H1 (cell line): ENCODE measurements around the gene SOX1. TPM values are rescaled to one million over a fixed set of nuclear protein-coding genes. Genes with fewer than 3 reads are reported as not detected.

Experiments
- CTCF ChIA-PET: fragments of 300-600 bp; sonication (Branson Sonifier 250); formaldehyde crosslinking; loops from one replicate; lab custom pipeline; 2021; ENCODE audit not compliant: partially characterized antibody; lab: Charles Lee
- POLR2A ChIA-PET: fragments of 300-600 bp; sonication (Branson Sonifier 250); formaldehyde crosslinking; loops from one replicate; lab custom pipeline; 2021; ENCODE audit warnings: inconsistent platforms; ENCODE audit not compliant: partially characterized antibody; lab: Charles Lee
- DNase-seq, 2 experiments: peaks; one replicate each; pipeline versions ENCODE4 v3.0.0 to v3.0.0-alpha.2; 2010 to 2022; ENCODE audit warnings: low spot score in 2 of 2, low read depth in 1 of 2, mixed read lengths in 1 of 2
- FAIRE-seq: peaks from 2 replicates; lab custom pipeline; 2011; peaks lifted over from hg19 to GRCh38; lab: Jason Lieb, UNC
- H2AFZ ChIP-seq: 2 replicates; pipeline ENCODE4 v1.8.1; 2012; ENCODE audit warnings: low read length, inconsistent platforms
- H2AK5ac ChIP-seq: 2 replicates; pipeline ENCODE4 v1.6.1; 2013; ENCODE audit warnings: low read depth, low read length
- H2BK120ac ChIP-seq: replicated peaks from 2 replicates; pipeline ENCODE3; 2013; ENCODE audit warnings: low read depth, low read length, inconsistent platforms
- H2BK12ac ChIP-seq: 2 replicates; pipeline ENCODE4 v1.6.1; 2013; ENCODE audit warnings: low read depth, low read length
- H2BK15ac ChIP-seq: 2 replicates; pipeline ENCODE4 v1.6.1; 2013; ENCODE audit warnings: low read length
- H2BK20ac ChIP-seq: 2 replicates; pipeline ENCODE4 v1.6.1; 2013; ENCODE audit warnings: low read length
- H2BK5ac ChIP-seq: 2 replicates; pipeline ENCODE4 v1.6.1; 2013; ENCODE audit warnings: low read depth, low read length
- H3K14ac ChIP-seq: 2 replicates; pipeline ENCODE4 v1.6.1; 2013; ENCODE audit warnings: inconsistent platforms; ENCODE audit not compliant: insufficient read length
- H3K18ac ChIP-seq: 2 replicates; pipeline ENCODE4 v1.6.1; 2013; ENCODE audit warnings: low read length; ENCODE audit errors: extremely low read depth
- H3K23ac ChIP-seq: 2 replicates; pipeline ENCODE4 v1.6.1; 2013; ENCODE audit warnings: inconsistent platforms; ENCODE audit not compliant: insufficient read length
- H3K23me2 ChIP-seq: 2 replicates; pipeline ENCODE4 v1.6.1; 2013; ENCODE audit warnings: low read depth, low read length
- H3K27ac ChIP-seq: 2 replicates; pipeline ENCODE4 v1.6.1; 2011; ENCODE audit warnings: low read depth, low read length, inconsistent platforms
- H3K27me3 ChIP-seq, 4 experiments: replicated peaks in 1 of 4; 1 replicate in 1 of 4; 2 replicates in 3 of 4; pipeline versions ENCODE4 v1.6.1 to v1.8.1; 2011 to 2013; ENCODE audit warnings: low read length in 3 of 4, mild to moderate bottlenecking in 3 of 4, inconsistent platforms in 2 of 4, mixed read lengths in 2 of 4, moderate library complexity in 1 of 4; ENCODE audit not compliant: control insufficient read depth in 3 of 4, insufficient read depth in 3 of 4; ENCODE audit errors: extremely low read depth in 1 of 4
- H3K36me3 ChIP-seq, 4 experiments: 2 replicates each; pipeline versions ENCODE4 v1.6.1 to v1.8.1; 2011 to 2013; ENCODE audit warnings: mild to moderate bottlenecking in 4 of 4, low read length in 3 of 4, moderate library complexity in 2 of 4, control low read depth in 1 of 4, inconsistent platforms in 1 of 4; ENCODE audit not compliant: insufficient read depth in 4 of 4, control insufficient read depth in 2 of 4
- H3K4ac ChIP-seq: replicated peaks from 2 replicates; pipeline ENCODE3; 2013; ENCODE audit warnings: low read length, low read depth, mixed read lengths, inconsistent platforms; ENCODE audit not compliant: insufficient read length
- H3K4me1 ChIP-seq, 4 experiments: replicated peaks in 1 of 4; 1 replicate in 1 of 4; 2 replicates in 3 of 4; pipeline versions ENCODE4 v1.6.1 to v1.8.1; 2011 to 2013; ENCODE audit warnings: low read length in 3 of 4, inconsistent platforms in 2 of 4, mixed read lengths in 1 of 4; ENCODE audit not compliant: insufficient read depth in 4 of 4, control insufficient read depth in 3 of 4
- H3K4me2 ChIP-seq, 2 experiments: 2 replicates each; pipeline versions ENCODE4 v1.6.1 to v1.8.1; 2011 to 2013; ENCODE audit warnings: low read depth in 2 of 2, low read length in 2 of 2, control low read depth in 1 of 2, inconsistent platforms in 1 of 2, mild to moderate bottlenecking in 1 of 2; ENCODE audit not compliant: insufficient read depth in 1 of 2
- H3K4me3 ChIP-seq, 4 experiments: fragments of 200-600, 300-600 bp in 1 of 4; sonication (generic), shearing (Covaris generic), sonication (Bioruptor Twin) in 1 of 4; 2 replicates each; pipeline versions ENCODE4 v1.5.1 to v1.8.1; 2011 to 2016; ENCODE audit warnings: low read length in 4 of 4, low read depth in 3 of 4, control low read depth in 2 of 4, inconsistent platforms in 2 of 4, mild to moderate bottlenecking in 2 of 4, mixed read lengths in 1 of 4, moderate library complexity in 1 of 4; ENCODE audit not compliant: insufficient read depth in 2 of 4; ENCODE audit errors: extremely low read depth in 1 of 4
- H3K56ac ChIP-seq: replicated peaks from 2 replicates; pipeline ENCODE3; 2013; ENCODE audit warnings: low read depth, mild to moderate bottlenecking, mixed read lengths, low read length, inconsistent platforms; ENCODE audit not compliant: insufficient read length
- H3K79me1 ChIP-seq: 2 replicates; pipeline ENCODE4 v1.6.1; 2013; ENCODE audit warnings: low read depth, low read length, control low read depth
- H3K79me2 ChIP-seq, 2 experiments: 2 replicates each; pipeline versions ENCODE4 v1.6.1 to v1.8.1; 2012 to 2013; ENCODE audit warnings: low read length in 2 of 2, mild to moderate bottlenecking in 2 of 2, inconsistent platforms in 1 of 2; ENCODE audit not compliant: insufficient read depth in 2 of 2, control insufficient read depth in 1 of 2
- H3K9ac ChIP-seq, 4 experiments: replicated peaks in 1 of 4; 1 replicate in 1 of 4; 2 replicates in 3 of 4; pipeline versions ENCODE4 v1.6.1 to v1.8.1; 2011 to 2013; ENCODE audit warnings: low read depth in 3 of 4, low read length in 3 of 4, control low read depth in 2 of 4, mild to moderate bottlenecking in 2 of 4, moderate library complexity in 2 of 4, inconsistent platforms in 1 of 4; ENCODE audit errors: extremely low read depth in 1 of 4
- H3K9me3 ChIP-seq, 2 experiments: 2 replicates each; pipeline versions ENCODE4 v1.6.1 to v1.8.1; 2012 to 2013; ENCODE audit warnings: mild to moderate bottlenecking in 2 of 2, moderate library complexity in 2 of 2, control low read depth in 1 of 2, inconsistent platforms in 1 of 2, low read depth in 1 of 2, low read length in 1 of 2, mixed read lengths in 1 of 2; ENCODE audit not compliant: insufficient read depth in 2 of 2
- H4K20me1 ChIP-seq, 2 experiments: replicated peaks in 1 of 2; 2 replicates each; pipeline versions ENCODE3 to v1.8.1; 2011 to 2013; ENCODE audit warnings: inconsistent platforms in 2 of 2, low read length in 2 of 2, mild to moderate bottlenecking in 1 of 2; ENCODE audit not compliant: insufficient read depth in 2 of 2, control insufficient read depth in 1 of 2
- H4K5ac ChIP-seq: 2 replicates; pipeline ENCODE4 v1.6.1; 2013; ENCODE audit warnings: low read length, low read depth, mixed read lengths, inconsistent platforms; ENCODE audit not compliant: insufficient read length
- H4K8ac ChIP-seq: 2 replicates; pipeline ENCODE4 v1.8.0; 2013; ENCODE audit warnings: mild to moderate bottlenecking, moderate library complexity, low read length, inconsistent platforms; ENCODE audit not compliant: insufficient read depth; ENCODE audit errors: extremely low read depth
- H4K91ac ChIP-seq: replicated peaks from 2 replicates; pipeline ENCODE3; 2013; ENCODE audit warnings: low read length, mixed read lengths, inconsistent platforms; ENCODE audit not compliant: insufficient read length
- CBX5 ChIP-seq: fragments of 300-800, 300-1000 bp; sonication (generic); IDR thresholded peaks from 2 replicates; pipeline ENCODE4 v1.7.1; 2016; ENCODE audit warnings: antibody characterized with exemption, low read length, low read depth
- CHD1 ChIP-seq: IDR thresholded peaks from 2 replicates; pipeline ENCODE4 v1.6.1; 2012; ENCODE audit warnings: low read depth, low read length, improper control_type of control experiment
- CHD2 ChIP-seq: IDR thresholded peaks from 2 replicates; pipeline ENCODE4 v1.6.1; 2012; ENCODE audit warnings: low read length, improper control_type of control experiment
- EGR1 ChIP-seq: IDR thresholded peaks from 2 replicates; pipeline ENCODE4 v1.6.1; 2011; ENCODE audit warnings: low read depth, low read length, borderline replicate concordance
- JUN ChIP-seq: IDR thresholded peaks from 2 replicates; pipeline ENCODE4 v1.6.1; 2011; ENCODE audit warnings: low read depth, mild to moderate bottlenecking, improper control_type of control experiment, low read length
- JUND ChIP-seq: IDR thresholded peaks from 2 replicates; pipeline ENCODE4 v1.6.1; 2011; ENCODE audit warnings: mild to moderate bottlenecking, improper control_type of control experiment, low read length
- KDM1A ChIP-seq: fragments of 200-600, 300-600 bp; sonication (generic); IDR thresholded peaks from 2 replicates; pipeline ENCODE4 v1.7.1; 2016; ENCODE audit warnings: mild to moderate bottlenecking, low read length, borderline replicate concordance
- KDM5A ChIP-seq: fragments of 200-600 bp; IDR thresholded peaks from 2 replicates; pipeline ENCODE4 v1.7.1; 2012; ENCODE audit warnings: mild to moderate bottlenecking, low read length, inconsistent platforms, mixed read lengths
- MAFK ChIP-seq: IDR thresholded peaks from 2 replicates; pipeline ENCODE4 v1.6.1; 2012; ENCODE audit warnings: low read depth, mild to moderate bottlenecking, improper control_type of control experiment, low read length
- NRF1 ChIP-seq: IDR thresholded peaks from 2 replicates; pipeline ENCODE4 v1.6.1; 2011; ENCODE audit warnings: mild to moderate bottlenecking, low read depth, low read length, improper control_type of control experiment
- POU5F1 ChIP-seq: IDR thresholded peaks from 2 replicates; pipeline ENCODE4 v1.6.1; 2011; ENCODE audit warnings: low read depth, mild to moderate bottlenecking, low read length, moderate library complexity
- RXRA ChIP-seq: IDR thresholded peaks from 2 replicates; pipeline ENCODE4 v1.6.1; 2011; ENCODE audit warnings: low read depth, mild to moderate bottlenecking, low read length, moderate library complexity; ENCODE audit not compliant: insufficient read depth
- SP2 ChIP-seq: IDR thresholded peaks from 2 replicates; pipeline ENCODE4 v1.6.1; 2012; ENCODE audit warnings: mild to moderate bottlenecking, low read length, inconsistent platforms
- TEAD4 ChIP-seq: IDR thresholded peaks from 2 replicates; pipeline ENCODE4 v1.6.1; 2012; ENCODE audit warnings: low read depth, low read length, inconsistent platforms, mixed read lengths
- ZNF274 ChIP-seq: IDR thresholded peaks from 2 replicates; pipeline ENCODE4 v1.7.0; 2012; ENCODE audit warnings: low read length, borderline replicate concordance; ENCODE audit errors: extremely low read depth
- WGBS, 2 experiments: shearing (Covaris generic) in 1 of 2; methylation state at CpG; one replicate each; pipeline versions ENCODE4 v1.1.6 to v1.1.7; 2013 to 2015; ENCODE audit warnings: low lambda C conversion rate in 2 of 2, mixed read lengths in 2 of 2, inconsistent platforms in 1 of 2, low coverage in 1 of 2, missing lambda C conversion rate in 1 of 2; ENCODE audit not compliant: insufficient replicate concordance in 2 of 2, insufficient coverage in 1 of 2, insufficient read length in 1 of 2; ENCODE audit errors: extremely low coverage in 1 of 2, missing lambda C conversion rate in 1 of 2; 5-methylcytosine and 5-hydroxymethylcytosine counted together
- polyA plus RNA-seq, 7 experiments: library from polyadenylated mRNA; depleted of rRNA in 3 of 7; stranded (reverse) in 5 of 7; unstranded in 2 of 7; fragments of >200 nt in 5 of 7; fragments of 200-250 nt in 2 of 7; gene quantifications; 1 replicate in 5 of 7; 2 replicates in 1 of 7; 4 replicates in 1 of 7; pipeline versions ENCODE4 v1.2.1 to v1.2.3, GENCODE V29; 2011 to 2013; ENCODE audit warnings: missing spikeins in 2 of 7, mixed read lengths in 2 of 7
- total RNA-seq: library from RNA; stranded (reverse); fragmentation: NEBNext Ultra II Directional; extraction: Animal tissue kit (Norgen Biotek cat#: 25700); gene quantifications from 2 replicates; pipeline ENCODE4 v1.2.1, GENCODE V29; 2021

Gene SOX1
- total and polyA plus RNA-seq, 2 of the 8 experiments (the other 6 are each of a cell fraction or from before 2014, with no cell fraction given) = 0.03 to 0.09 TPM

GRCh38 chr13:112115403-112116091 lies 48.6 kb downstream of the SOX1 start:
- Histone ChIP-seq H3K79me2 (no peaks in the 10 kb centered on the region), H4K8ac (no peak overlapping the region), H3K79me1 (no peaks in the 10 kb centered on the region), H4K91ac (no peak overlapping the region), H2BK5ac (no peak overlapping the region), H2BK120ac (no peak overlapping the region), H3K36me3 (no peaks in the 10 kb centered on the region), H3K9me3 (no peaks in the 10 kb centered on the region), H2BK20ac (no peak overlapping the region), H3K9ac (no peak overlapping the region), H3K4me1 (0 out of 7 replicates have a peak, but pooled peaks cover 0 to 3% (median 0%) of the 10 kb centered on the region in 4 experiments), H3K27me3 (peaks cover 0 to 4% (median 2%) of the 10 kb centered on the region in 4 experiments; a peak in 4 of 7 replicates), H3K4ac (no peak overlapping the region), H3K23ac (no peak overlapping the region), H2AK5ac (no peak overlapping the region), H3K4me3 (no peak overlapping the region), H3K27ac (no peak overlapping the region), H2BK12ac (no peak overlapping the region), H3K23me2 (peaks cover 2% of the 10 kb centered on the region; the same call in 1 of the 2 replicates), H2BK15ac (no peak overlapping the region), H3K4me2 (no peak overlapping the region), H3K14ac (no peak overlapping the region), H4K20me1 (peaks cover 0 to 5% of the 10 kb centered on the region in 2 experiments), H3K18ac (no peak overlapping the region), H2AFZ (no peak overlapping the region; the same call in 1 of the 2 replicates), H3K56ac (no peak overlapping the region), H4K5ac (no peak overlapping the region)
- WGBS, 2 experiments = 89% methylated on average over 20 of the region's 20 CpGs; no CpG with 5 or more reads in 1 of the 2 experiments
- CTCF ChIA-PET = no interaction called here
- DNase-seq = no peak
- FAIRE-seq = no peak
- POLR2A ChIA-PET = no interaction called here
- TF ChIP-seq CBX5 (no peak), JUND (no peak), CHD2 (no peak), CHD1 (no peak), KDM5A (no peak), EGR1 (no peak), ZNF274 (no peak), JUN (no peak), RXRA (no peak), NRF1 (no peak), TEAD4 (no peak), KDM1A (no peak), POU5F1 (no peak), MAFK (no peak), SP2 (no peak)
